ENCODE measurements around the gene UBN1.

Gene UBN1

GRCh38 chr16:4862639-4863038, 15.4 kb downstream of the UBN1 start:
- DNase-seq (ENCODE audit: low read depth) = no peak

- DNase-seq (ENCODE audit: low read depth) = no peak
Observed at GRCh38 chr16:4864728-4865127, 17.4 kb downstream of the UBN1 start.

GRCh38 chr16:4865231-4865860, 18.1 kb downstream of the UBN1 start:
- DNase-seq (ENCODE audit: low read depth) = no peak

GRCh38 chr16:4866586-4866985, 19.3 kb downstream of the UBN1 start:
- no peak for DNase-seq (ENCODE audit: low read depth)

GRCh38 chr16:4868026-4868425, 20.7 kb downstream of the UBN1 start:
- DNase-seq (ENCODE audit: low read depth) = no peak

GRCh38 chr16:4868535-4868934, 21.3 kb downstream of the UBN1 start:
- no peak for DNase-seq (ENCODE audit: low read depth)

- no peak for DNase-seq (ENCODE audit: low read depth)
Observed at GRCh38 chr16:4869147-4869805, 22.0 kb downstream of the UBN1 start.

- no peak for DNase-seq (ENCODE audit: low read depth)
Observed at GRCh38 chr16:4870138-4870671, 22.9 kb downstream of the UBN1 start.

- no peak for DNase-seq (ENCODE audit: low read depth)
Observed at GRCh38 chr16:4871071-4871470, 23.8 kb downstream of the UBN1 start.

GRCh38 chr16:4873091-4873490, 25.8 kb downstream of the UBN1 start:
- DNase-seq (ENCODE audit: low read depth) = no peak

GRCh38 chr16:4874666-4875065, 27.4 kb downstream of the UBN1 start:
- no peak for DNase-seq (ENCODE audit: low read depth)

- DNase-seq (ENCODE audit: low read depth) = no peak
Observed at GRCh38 chr16:4876646-4877379, 29.5 kb downstream of the UBN1 start.

GRCh38 chr16:4877380-4877685, 30.1 kb downstream of the UBN1 start:
- DNase-seq (ENCODE audit: low read depth) = no peak

GRCh38 chr16:4879049-4879448, 31.8 kb downstream of the UBN1 start:
- no peak for DNase-seq (ENCODE audit: low read depth)

GRCh38 chr16:4880006-4880580, 32.8 kb downstream of the UBN1 start:
- DNase-seq (ENCODE audit: low read depth) = no peak

- DNase-seq (ENCODE audit: low read depth) = no peak
Observed at GRCh38 chr16:4882000-4882632, 34.8 kb downstream of the UBN1 start.

- no peak for DNase-seq (ENCODE audit: low read depth)
Observed at GRCh38 chr16:4882633-4883285, 35.5 kb downstream of the UBN1 start.

GRCh38 chr16:4883501-4883900, 36.2 kb downstream of the UBN1 start:
- no peak for DNase-seq (ENCODE audit: low read depth)

- DNase-seq (ENCODE audit: low read depth) = no peak
Observed at GRCh38 chr16:4884209-4884608, 36.9 kb downstream of the UBN1 start.

- no peak for DNase-seq (ENCODE audit: low read depth)
Observed at GRCh38 chr16:4884972-4885874, 37.9 kb downstream of the UBN1 start.

- DNase-seq (ENCODE audit: low read depth) = no peak
Observed at GRCh38 chr16:4886151-4886550, 38.9 kb downstream of the UBN1 start.
